ENCODE results near the gene NFS1. TPM values are rescaled to one million over a fixed set of nuclear protein-coding genes. Genes with fewer than 3 reads are reported as not detected.
A peak's percentile ranks its signal among the peaks of the same experiment; 100 is the strongest.

NFS1 gene
- polyA plus RNA-seq, 2 of the 4 experiments (the other 2 are of a cell fraction) = 44.0 to 50.5 TPM

DNA sequence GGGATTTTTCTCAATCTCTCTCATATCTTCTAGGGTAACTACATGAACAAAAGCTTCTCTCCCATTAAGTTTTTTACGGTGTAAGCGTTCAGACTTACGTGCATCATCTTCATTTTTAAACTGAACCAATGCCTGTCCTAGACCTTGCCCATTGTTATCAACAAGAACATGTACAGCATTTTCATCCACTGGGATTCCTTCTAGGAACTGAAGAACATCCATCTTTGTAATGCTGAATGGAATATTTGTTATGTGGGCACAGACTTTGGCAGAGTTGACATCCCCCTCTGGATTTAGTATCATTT is 45.8 kb downstream of the NFS1 start:
- FAIRE-seq = no peak
- no peak for DNase-seq (ENCODE audit: low read depth in 1 of 2, low spot score in 1 of 2)
- Histone ChIP-seq H3K27ac (no peak overlapping the region), H3K9me3 (no peaks in the 10 kb centered on the region), H3K4me2 (no peak overlapping the region), H3K4me3 (no peak overlapping the region), H3K4me1 (no peaks in the 10 kb centered on the region; the same call in 2 of the 3 replicates)
- 92% methylated on average over 3 of the region's 3 CpGs for WGBS (ENCODE audit: missing lambda C conversion rate)
- ChIA-PET CTCF (interaction anchor here (0.9 to 2.3 kb wide), 3 partner anchors 18 to 47 kb away, joined by 3 to 8 read pairs (median 3); no protein-coding TSS in a partner anchor), POLR2A (no interaction called here)
- ATAC-seq = no peak
- TF ChIP-seq TP53 (CRISPR knock-in tag; IDR thresholded peaks at IDR 0.05) = no peak
- no peak for TF ChIP-seq RNF2 (IDR thresholded peaks at IDR 0.05; ENCODE audit: borderline replicate concordance, low read depth)
- no peak for TF ChIP-seq EHF (CRISPR knock-in tag; IDR thresholded peaks at IDR 0.05)
- no peak for TF ChIP-seq PHF8 (IDR thresholded peaks at IDR 0.05; ENCODE audit: borderline replicate concordance, low read depth)
- TF ChIP-seq CBX8 (IDR thresholded peaks at IDR 0.05) = no peak
- TF ChIP-seq RCOR1 (IDR thresholded peaks at IDR 0.05; ENCODE audit: low read depth, low read length) = no peak
- TF ChIP-seq JUNB (IDR thresholded peaks at IDR 0.05) = no peak
- no peak for TF ChIP-seq FOSL2 (IDR thresholded peaks at IDR 0.05)
- TF ChIP-seq FOSL2 (CRISPR knock-in tag; IDR thresholded peaks at IDR 0.05) = no peak
- TF ChIP-seq, protein P1, sequence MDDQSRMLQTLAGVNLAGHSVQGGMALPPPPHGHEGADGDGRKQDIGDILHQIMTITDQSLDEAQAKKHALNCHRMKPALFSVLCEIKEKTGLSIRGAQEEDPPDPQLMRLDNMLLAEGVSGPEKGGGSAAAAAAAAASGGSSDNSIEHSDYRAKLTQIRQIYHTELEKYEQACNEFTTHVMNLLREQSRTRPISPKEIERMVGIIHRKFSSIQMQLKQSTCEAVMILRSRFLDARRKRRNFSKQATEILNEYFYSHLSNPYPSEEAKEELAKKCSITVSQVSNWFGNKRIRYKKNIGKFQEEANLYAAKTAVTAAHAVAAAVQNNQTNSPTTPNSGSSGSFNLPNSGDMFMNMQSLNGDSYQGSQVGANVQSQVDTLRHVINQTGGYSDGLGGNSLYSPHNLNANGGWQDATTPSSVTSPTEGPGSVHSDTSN (IDR thresholded peaks at IDR 0.05) = no peak
- no peak for TF ChIP-seq ZC3H11A (IDR thresholded peaks at IDR 0.05)
- TF ChIP-seq KDM5A (IDR thresholded peaks at IDR 0.05) = no peak
- no peak for TF ChIP-seq CHD2 (IDR thresholded peaks at IDR 0.05; ENCODE audit: low read length, partially characterized antibody)

DNA sequence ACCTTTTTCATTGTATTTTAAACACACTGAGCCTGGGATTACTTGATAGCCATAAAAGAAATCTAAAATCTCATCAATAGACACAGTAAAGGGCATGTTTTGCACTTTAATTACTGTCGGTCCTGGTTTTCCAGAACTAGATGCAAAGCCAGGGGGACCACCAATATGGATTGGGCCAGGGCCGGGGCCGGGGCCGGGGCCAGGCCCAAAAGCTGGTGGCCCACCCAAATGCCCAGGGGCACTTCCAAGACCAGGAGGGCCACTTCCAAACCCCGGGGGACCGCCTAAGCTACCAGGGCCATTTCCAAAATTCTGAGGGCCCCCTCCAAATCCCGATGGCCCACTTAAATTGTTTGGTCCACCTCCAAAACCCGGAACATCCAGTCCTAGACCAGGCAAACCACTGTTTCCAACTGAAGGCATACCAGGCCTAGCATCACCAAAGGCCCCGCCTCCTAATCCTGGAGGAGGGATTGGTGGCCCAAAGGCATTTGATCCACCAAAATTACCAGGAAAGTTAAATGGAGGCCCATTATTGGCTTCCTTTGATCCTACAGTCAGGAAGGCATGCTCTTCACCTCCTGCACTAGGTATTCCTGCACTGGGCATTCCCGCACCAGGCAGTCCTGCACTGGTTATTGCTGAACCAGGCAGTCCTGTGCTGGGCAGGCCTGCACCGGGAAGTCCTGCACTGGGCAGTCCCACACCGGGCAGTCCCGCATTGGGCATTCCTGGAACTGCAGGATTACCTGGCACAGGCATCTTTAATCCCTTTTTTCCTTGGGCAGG is 46.3 kb downstream of the NFS1 start:
- 96% methylated on average over 13 of the region's 13 CpGs for WGBS (ENCODE audit: missing lambda C conversion rate)
- no peak overlapping the region for H3K4me3 ChIP-seq
- no peak overlapping the region for H3K27ac ChIP-seq
- no peaks in the 10 kb centered on the region for H3K9me3 ChIP-seq
- H3K4me2 ChIP-seq = no peak overlapping the region
- CTCF ChIA-PET = interaction anchor here (1.0 to 2.3 kb wide), 3 partner anchors 33 to 153 kb away, joined by 3 to 8 read pairs (median 3); no protein-coding TSS in a partner anchor
- DNase-seq (ENCODE audit: low read depth in 1 of 2, low spot score in 1 of 2) = no peak
- TF ChIP-seq SREBF2 (IDR thresholded peaks at IDR 0.05) = no peak
- TF ChIP-seq, protein P2, sequence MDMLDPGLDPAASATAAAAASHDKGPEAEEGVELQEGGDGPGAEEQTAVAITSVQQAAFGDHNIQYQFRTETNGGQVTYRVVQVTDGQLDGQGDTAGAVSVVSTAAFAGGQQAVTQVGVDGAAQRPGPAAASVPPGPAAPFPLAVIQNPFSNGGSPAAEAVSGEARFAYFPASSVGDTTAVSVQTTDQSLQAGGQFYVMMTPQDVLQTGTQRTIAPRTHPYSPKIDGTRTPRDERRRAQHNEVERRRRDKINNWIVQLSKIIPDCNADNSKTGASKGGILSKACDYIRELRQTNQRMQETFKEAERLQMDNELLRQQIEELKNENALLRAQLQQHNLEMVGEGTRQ (IDR thresholded peaks at IDR 0.05) = no peak
- TF ChIP-seq RNF2 (IDR thresholded peaks at IDR 0.05; ENCODE audit: borderline replicate concordance, low read depth) = no peak
- no peak for TF ChIP-seq JUNB (IDR thresholded peaks at IDR 0.05)
- TF ChIP-seq, protein P3, sequence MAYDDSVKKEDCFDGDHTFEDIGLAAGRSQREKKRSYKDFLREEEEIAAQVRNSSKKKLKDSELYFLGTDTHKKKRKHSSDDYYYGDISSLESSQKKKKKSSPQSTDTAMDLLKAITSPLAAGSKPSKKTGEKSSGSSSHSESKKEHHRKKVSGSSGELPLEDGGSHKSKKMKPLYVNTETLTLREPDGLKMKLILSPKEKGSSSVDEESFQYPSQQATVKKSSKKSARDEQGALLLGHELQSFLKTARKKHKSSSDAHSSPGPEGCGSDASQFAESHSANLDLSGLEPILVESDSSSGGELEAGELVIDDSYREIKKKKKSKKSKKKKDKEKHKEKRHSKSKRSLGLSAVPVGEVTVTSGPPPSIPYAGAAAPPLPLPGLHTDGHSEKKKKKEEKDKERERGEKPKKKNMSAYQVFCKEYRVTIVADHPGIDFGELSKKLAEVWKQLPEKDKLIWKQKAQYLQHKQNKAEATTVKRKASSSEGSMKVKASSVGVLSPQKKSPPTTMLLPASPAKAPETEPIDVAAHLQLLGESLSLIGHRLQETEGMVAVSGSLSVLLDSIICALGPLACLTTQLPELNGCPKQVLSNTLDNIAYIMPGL (CRISPR knock-in tag; IDR thresholded peaks at IDR 0.05; ENCODE audit: borderline replicate concordance) = no peak
- TF ChIP-seq, protein P4, sequence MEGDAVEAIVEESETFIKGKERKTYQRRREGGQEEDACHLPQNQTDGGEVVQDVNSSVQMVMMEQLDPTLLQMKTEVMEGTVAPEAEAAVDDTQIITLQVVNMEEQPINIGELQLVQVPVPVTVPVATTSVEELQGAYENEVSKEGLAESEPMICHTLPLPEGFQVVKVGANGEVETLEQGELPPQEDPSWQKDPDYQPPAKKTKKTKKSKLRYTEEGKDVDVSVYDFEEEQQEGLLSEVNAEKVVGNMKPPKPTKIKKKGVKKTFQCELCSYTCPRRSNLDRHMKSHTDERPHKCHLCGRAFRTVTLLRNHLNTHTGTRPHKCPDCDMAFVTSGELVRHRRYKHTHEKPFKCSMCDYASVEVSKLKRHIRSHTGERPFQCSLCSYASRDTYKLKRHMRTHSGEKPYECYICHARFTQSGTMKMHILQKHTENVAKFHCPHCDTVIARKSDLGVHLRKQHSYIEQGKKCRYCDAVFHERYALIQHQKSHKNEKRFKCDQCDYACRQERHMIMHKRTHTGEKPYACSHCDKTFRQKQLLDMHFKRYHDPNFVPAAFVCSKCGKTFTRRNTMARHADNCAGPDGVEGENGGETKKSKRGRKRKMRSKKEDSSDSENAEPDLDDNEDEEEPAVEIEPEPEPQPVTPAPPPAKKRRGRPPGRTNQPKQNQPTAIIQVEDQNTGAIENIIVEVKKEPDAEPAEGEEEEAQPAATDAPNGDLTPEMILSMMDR (IDR thresholded peaks at IDR 0.05) = no peak
- no peak for TF ChIP-seq HOXA7 (CRISPR knock-in tag; IDR thresholded peaks at IDR 0.05)
- no peaks in the 10 kb centered on the region; the same call in 2 of the 3 replicates for H3K4me1 ChIP-seq
- FAIRE-seq = no peak
- ATAC-seq = peak; percentile 47 to 50; a peak in 4 of 6 replicates
- POLR2A ChIA-PET = no interaction called here
